ENCODE measurements around the gene DIP2C. TPM values are rescaled to one million over a fixed set of nuclear protein-coding genes. Genes with fewer than 3 reads are reported as not detected.
A peak's percentile ranks its signal among the peaks of the same experiment; 100 is the strongest.

The DIP2C gene
- total RNA-seq, 1 donor from 2014 or later = 18.4 TPM

- no peaks in the 10 kb centered on the region for H3K36me3 ChIP-seq
- peaks cover 75% of the 10 kb centered on the region for H3K4me1 ChIP-seq
- no peaks in the 10 kb centered on the region for H3K9me3 ChIP-seq
- TF ChIP-seq POLR2A (IDR thresholded peaks at IDR 0.05) = no peak
- TF ChIP-seq CTCF (IDR thresholded peaks at IDR 0.05) = no peak
- no peak for DNase-seq (ENCODE audit: extremely low spot score in 2 of 2)
- intact Hi-C loops (cut with DNase I) = no loop called here
- H3K4me3 ChIP-seq = no peak overlapping the region
- H3K27ac ChIP-seq = peak overlapping the region; percentile 70
- H3K27me3 ChIP-seq = no peaks in the 10 kb centered on the region
Observed at GRCh38 chr10:619710-620109, 69.8 kb downstream of the DIP2C start.

- Histone ChIP-seq H3K36me3 (no peaks in the 10 kb centered on the region), H3K4me3 (no peak overlapping the region), H3K9me3 (no peaks in the 10 kb centered on the region), H3K27ac (peak overlapping the region; percentile 70), H3K27me3 (no peaks in the 10 kb centered on the region), H3K4me1 (peaks cover 75% of the 10 kb centered on the region)
- no peak for DNase-seq (ENCODE audit: extremely low spot score in 2 of 2)
- intact Hi-C loops (cut with DNase I) = no loop called here
- no peak for TF ChIP-seq POLR2AphosphoS5 (IDR thresholded peaks at IDR 0.05; ENCODE audit: insufficient read depth in 1 of 2, low read depth in 1 of 2)
- no peak for TF ChIP-seq POLR2A (IDR thresholded peaks at IDR 0.05)
- no peak for TF ChIP-seq CTCF (IDR thresholded peaks at IDR 0.05)
Observed at GRCh38 chr10:618229-618989, 71.1 kb downstream of the DIP2C start.

- H3K27ac ChIP-seq = peak overlapping the region; percentile 70
- DNase-seq (ENCODE audit: extremely low spot score in 2 of 2) = no peak
- no peaks in the 10 kb centered on the region for H3K9me3 ChIP-seq
- no peak overlapping the region for H3K4me3 ChIP-seq
- TF ChIP-seq POLR2AphosphoS5 (IDR thresholded peaks at IDR 0.05; ENCODE audit: insufficient read depth in 1 of 2, low read depth in 1 of 2) = no peak
- no peak for TF ChIP-seq CTCF (IDR thresholded peaks at IDR 0.05)
- TF ChIP-seq POLR2A (IDR thresholded peaks at IDR 0.05) = no peak
- intact Hi-C loops (cut with DNase I) = no loop called here
- no peaks in the 10 kb centered on the region for H3K27me3 ChIP-seq
- H3K36me3 ChIP-seq = no peaks in the 10 kb centered on the region
- peaks cover 75% of the 10 kb centered on the region for H3K4me1 ChIP-seq
Observed at GRCh38 chr10:617471-617870, 72.0 kb downstream of the DIP2C start.

GRCh38 chr10:615583-616152 lies 73.8 kb downstream of the DIP2C start:
- DNase-seq (ENCODE audit: extremely low spot score in 2 of 2) = no peak
- Histone ChIP-seq H3K4me1 (peaks cover 83% of the 10 kb centered on the region), H3K9me3 (no peaks in the 10 kb centered on the region), H3K36me3 (no peaks in the 10 kb centered on the region), H3K27me3 (no peaks in the 10 kb centered on the region), H3K4me3 (no peak overlapping the region), H3K27ac (no peak overlapping the region)
- intact Hi-C loops (cut with DNase I) = no loop called here
- TF ChIP-seq POLR2AphosphoS5 (IDR thresholded peaks at IDR 0.05; ENCODE audit: insufficient read depth in 1 of 2, low read depth in 1 of 2) = no peak
- TF ChIP-seq POLR2A (IDR thresholded peaks at IDR 0.05) = no peak
- TF ChIP-seq CTCF (IDR thresholded peaks at IDR 0.05) = no peak
